ENCODE measurements around the gene CDC14A. TPM values are rescaled to one million over a fixed set of nuclear protein-coding genes. Genes with fewer than 3 reads are reported as not detected.

Gene CDC14A
- total RNA-seq, 4 donors from 2014 or later, result 12.1 to 20.6 (median 16.8) TPM

DNA sequence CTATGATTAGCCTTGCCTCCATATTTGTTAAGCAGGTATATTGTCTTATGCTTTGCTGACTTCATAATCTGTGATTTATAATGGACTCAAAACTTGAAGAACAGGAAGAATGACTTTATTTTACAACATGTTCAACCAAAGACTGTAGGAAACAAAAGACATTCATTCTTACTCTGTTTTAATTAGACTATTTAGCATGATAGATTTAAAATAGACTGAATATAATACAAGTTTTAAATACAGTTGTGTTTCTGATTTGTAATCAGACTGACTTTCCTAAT is 63.1 kb downstream of the CDC14A start:
- TF ChIP-seq CTCF (IDR thresholded peaks at IDR 0.05; ENCODE audit: low read depth), result no peak

- TF ChIP-seq CTCF (IDR thresholded peaks at IDR 0.05; ENCODE audit: low read depth), result no peak
Measured at GRCh38 chr1:100419072-100419471, 66.8 kb downstream of the CDC14A start.

GRCh38 chr1:100422065-100422464 is 69.8 kb downstream of the CDC14A start:
- TF ChIP-seq CTCF (IDR thresholded peaks at IDR 0.05; ENCODE audit: low read depth), result no peak

DNA sequence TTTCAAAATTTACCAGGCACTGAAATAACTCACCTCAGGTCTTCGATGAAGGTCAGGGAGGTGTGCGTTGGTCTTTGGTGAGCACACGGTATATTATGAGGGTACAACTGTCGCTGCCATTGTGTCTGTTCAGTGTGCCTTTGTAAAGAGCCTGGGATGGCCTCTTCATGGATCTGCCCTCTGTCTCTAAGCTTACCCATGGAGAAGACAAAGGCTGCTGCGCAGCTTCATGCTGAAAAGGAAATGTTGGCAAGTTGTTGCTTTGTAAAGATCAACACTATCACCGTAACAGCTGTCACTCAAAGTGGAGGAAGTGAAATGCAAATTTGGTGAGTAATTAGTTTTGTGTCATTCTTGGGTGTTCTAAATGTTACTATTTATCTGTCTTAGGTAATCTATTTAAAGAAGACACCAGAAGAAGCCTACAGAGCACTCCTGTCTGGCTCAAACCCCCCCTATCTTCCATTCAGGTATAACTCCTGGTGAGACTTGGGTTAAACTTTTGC is 71.6 kb downstream of the CDC14A start:
- TF ChIP-seq CTCF (IDR thresholded peaks at IDR 0.05; ENCODE audit: low read depth), result no peak

- no peak for TF ChIP-seq CTCF (IDR thresholded peaks at IDR 0.05; ENCODE audit: low read depth)
Measured at GRCh38 chr1:100428160-100428559, 75.9 kb downstream of the CDC14A start.

DNA sequence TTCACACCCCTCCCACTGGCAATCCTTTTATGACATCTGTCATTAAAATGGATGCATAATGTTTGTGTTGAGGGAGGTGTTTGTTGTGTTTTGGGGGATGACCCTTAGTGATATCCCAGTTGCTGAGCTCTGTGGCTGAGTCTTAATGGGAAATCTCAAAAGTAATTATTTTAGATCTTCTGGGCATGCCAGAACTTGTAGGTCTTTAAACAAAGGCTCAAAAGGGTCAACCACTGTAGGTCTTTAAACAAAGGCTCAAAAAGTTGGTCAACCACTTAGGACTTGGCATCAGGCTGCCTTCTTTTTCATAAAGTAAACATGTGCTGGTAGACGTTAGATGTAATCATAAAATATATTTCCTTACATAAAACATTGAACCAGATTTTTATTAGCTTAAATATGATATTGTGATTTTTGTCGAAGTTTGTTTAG is 78.0 kb downstream of the CDC14A start:
- TF ChIP-seq CTCF (IDR thresholded peaks at IDR 0.05; ENCODE audit: low read depth), result no peak

GRCh38 chr1:100431954-100432353 is 79.6 kb downstream of the CDC14A start:
- no peak for TF ChIP-seq CTCF (IDR thresholded peaks at IDR 0.05; ENCODE audit: low read depth)
